NCI-H748 treated with DMSO at 0.1 percent for 48 hours (cell line): Measurements from ENCODE around the gene AKT1.

Experiments used
- DNase-seq: peaks from one replicate; lab custom pipeline; 2025; lab: John Stamatoyannopoulos, UW

AKT1 gene

DNA sequence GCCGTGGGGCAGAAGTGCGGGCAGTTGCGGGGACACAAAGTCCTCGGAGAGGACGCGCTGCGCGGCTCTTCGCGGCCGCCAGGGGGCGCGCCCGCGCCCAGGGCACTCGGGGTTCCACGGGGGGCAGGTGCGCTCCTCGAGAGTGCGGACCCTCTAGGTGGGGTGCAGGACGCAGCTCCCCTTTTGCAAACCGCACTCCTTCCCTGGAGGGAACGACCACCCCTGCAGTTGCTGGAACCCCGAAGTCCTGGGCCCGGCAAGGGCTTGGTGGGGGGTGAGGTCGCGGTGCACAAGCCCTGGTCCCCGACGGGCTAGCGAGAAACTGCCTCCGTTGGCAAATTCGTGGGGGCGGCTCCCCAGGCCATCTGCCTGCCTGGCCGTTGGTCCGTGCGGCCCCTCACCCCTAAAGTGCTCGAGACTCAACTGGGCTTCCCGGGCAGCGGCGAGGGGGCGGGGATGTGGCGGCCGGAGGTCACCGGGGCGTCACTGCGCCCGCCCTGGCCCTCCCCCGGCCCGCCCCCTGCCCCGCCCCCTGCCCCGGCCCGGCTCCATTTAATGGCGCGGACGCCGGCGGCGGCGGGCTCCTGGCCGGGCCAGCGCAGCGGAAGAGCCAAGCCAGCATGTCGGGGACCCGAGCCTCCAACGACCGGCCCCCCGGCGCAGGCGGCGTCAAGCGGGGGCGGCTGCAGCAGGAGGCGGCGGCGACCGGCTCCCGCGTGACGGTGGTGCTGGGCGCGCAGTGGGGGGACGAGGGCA, 71.7 kb downstream of the AKT1 start, which contains the start of gene ADSS1:
ADSS1 (plus strand) TSS at position 579 of the 756 bp plus-strand sequence; CDS start at position 621, 42 bp downstream.
- DNase-seq = peak; percentile 49

DNA sequence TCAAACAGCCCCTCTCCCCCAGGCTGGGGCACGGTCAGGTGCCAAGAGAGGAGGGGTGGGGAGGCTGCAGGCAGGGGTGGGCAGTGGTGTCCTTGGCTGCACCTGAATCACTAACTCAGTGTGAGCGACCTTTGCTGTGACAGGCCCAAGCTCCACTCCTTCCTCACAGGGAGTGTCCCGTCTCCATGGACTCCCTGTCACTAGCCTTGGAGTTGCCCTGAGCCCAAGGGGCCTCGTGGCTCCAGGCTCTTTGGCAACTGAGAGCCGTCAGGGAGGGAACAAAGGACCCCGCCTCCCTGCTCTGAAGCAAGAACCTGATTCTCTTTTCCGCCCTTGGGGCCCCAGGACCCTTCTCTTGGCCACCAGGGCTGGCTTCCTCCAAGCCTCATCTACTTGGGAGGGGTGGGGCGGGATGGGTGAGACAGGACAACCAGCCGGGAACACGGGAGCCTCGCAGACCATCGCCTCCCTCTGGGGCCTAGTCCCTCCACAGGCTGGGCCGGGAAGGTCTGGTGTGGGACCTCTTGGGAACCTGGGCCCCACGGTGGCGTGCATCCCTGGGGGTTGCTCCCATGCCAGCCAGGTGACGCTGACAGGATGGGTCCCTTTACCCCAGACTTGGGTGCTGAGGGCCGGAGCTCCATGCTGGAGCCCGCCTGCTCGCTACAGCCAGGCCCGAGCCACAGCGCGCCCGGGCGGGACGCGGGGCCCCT, 72.5 kb downstream of the AKT1 start:
- DNase-seq = no peak

- no peak for DNase-seq
Observed at GRCh38 chr14:104721505-104722431, 73.8 kb downstream of the AKT1 start.
